SHP77 treated with DMSO at 0.1 percent for 48 hours (cell line): ENCODE data around the gene CUEDC1.

Source experiments
- DNase-seq: peaks from one replicate; lab custom pipeline; 2025; lab: John Stamatoyannopoulos, UW

The CUEDC1 gene

GRCh38 chr17:57875290-57876022 lies 79.8 kb downstream of the CUEDC1 start:
- DNase-seq, result no peak

- no peak for DNase-seq
Measured at GRCh38 chr17:57874434-57875289, 80.5 kb downstream of the CUEDC1 start.

- no peak for DNase-seq
Measured at GRCh38 chr17:57874058-57874419, 81.2 kb downstream of the CUEDC1 start.

GRCh38 chr17:57873261-57874057 lies 81.8 kb downstream of the CUEDC1 start:
- no peak for DNase-seq

GRCh38 chr17:57872536-57872935 lies 82.7 kb downstream of the CUEDC1 start:
- DNase-seq, result no peak

- DNase-seq, result no peak
Measured at GRCh38 chr17:57871863-57872262, 83.3 kb downstream of the CUEDC1 start.

- no peak for DNase-seq
Measured at GRCh38 chr17:57871155-57871554, 84.1 kb downstream of the CUEDC1 start.

- DNase-seq, result no peak
Measured at GRCh38 chr17:57870283-57870635, 85.0 kb downstream of the CUEDC1 start.

- DNase-seq, result no peak
Measured at GRCh38 chr17:57869617-57870282, 85.5 kb downstream of the CUEDC1 start.

- no peak for DNase-seq
Measured at GRCh38 chr17:57868910-57869616, 86.1 kb downstream of the CUEDC1 start.

GRCh38 chr17:57868007-57868909 lies 87.0 kb downstream of the CUEDC1 start:
- DNase-seq, result no peak

GRCh38 chr17:57867126-57867525 lies 88.1 kb downstream of the CUEDC1 start:
- DNase-seq, result no peak

GRCh38 chr17:57866723-57867122 lies 88.5 kb downstream of the CUEDC1 start:
- DNase-seq, result no peak

- DNase-seq, result no peak
Measured at GRCh38 chr17:57866319-57866718, 88.9 kb downstream of the CUEDC1 start.

- DNase-seq, result no peak
Measured at GRCh38 chr17:57864273-57864672, 90.9 kb downstream of the CUEDC1 start.

- DNase-seq, result no peak
Measured at GRCh38 chr17:57862694-57863667, 92.2 kb downstream of the CUEDC1 start.

- no peak for DNase-seq
Measured at GRCh38 chr17:57861790-57862693, 93.2 kb downstream of the CUEDC1 start.
